ENCODE data around the gene TOP1. TPM values are rescaled to one million over a fixed set of nuclear protein-coding genes. Genes with fewer than 3 reads are reported as not detected.

TOP1 gene
- total and polyA plus RNA-seq, 9 of the 15 experiments (the other 6 are each of a cell fraction or from before 2014, with no cell fraction given), result 26.4 to 127 (median 39.6) TPM

DNA sequence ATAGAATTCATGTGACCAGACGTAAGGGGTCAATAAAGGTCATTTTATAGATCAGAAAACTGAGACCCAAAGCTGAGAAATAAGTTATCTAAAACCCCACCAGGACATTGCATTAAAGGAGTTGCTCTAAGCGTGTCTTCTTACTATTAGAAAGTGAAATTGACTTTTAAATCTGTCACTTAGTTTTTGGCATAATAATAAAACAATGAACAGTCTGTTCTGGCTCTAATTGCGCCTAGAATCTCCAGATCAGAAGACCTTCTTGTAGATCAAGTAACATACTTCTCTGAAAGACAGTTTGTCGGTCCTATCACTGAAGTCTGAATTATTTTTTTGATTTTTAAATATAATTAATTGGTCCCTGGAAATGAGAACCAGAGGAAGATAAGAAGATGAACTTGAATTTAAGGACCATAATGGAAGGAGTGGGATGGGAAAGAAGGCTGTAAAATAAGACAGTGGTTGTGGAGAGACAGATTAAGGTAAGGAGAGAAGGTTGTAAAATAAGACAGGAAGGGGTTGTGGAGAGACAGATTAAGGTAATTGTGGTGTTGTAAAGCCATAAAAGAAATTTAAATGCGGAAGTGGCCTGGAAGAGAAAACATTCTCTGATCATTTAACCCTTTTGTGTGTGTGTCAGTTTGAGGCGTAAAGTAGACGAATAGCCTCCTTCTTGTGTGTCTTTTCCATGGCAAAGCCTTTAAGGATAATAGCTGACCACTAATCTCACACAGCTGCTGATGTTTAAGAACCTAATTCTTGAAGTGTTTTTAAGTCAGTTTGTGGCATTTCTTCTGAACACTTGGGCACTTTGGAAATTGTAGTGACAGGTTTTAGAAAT is 20.1 kb downstream of the TOP1 start (continued):
- TF ChIP-seq, protein P1, sequence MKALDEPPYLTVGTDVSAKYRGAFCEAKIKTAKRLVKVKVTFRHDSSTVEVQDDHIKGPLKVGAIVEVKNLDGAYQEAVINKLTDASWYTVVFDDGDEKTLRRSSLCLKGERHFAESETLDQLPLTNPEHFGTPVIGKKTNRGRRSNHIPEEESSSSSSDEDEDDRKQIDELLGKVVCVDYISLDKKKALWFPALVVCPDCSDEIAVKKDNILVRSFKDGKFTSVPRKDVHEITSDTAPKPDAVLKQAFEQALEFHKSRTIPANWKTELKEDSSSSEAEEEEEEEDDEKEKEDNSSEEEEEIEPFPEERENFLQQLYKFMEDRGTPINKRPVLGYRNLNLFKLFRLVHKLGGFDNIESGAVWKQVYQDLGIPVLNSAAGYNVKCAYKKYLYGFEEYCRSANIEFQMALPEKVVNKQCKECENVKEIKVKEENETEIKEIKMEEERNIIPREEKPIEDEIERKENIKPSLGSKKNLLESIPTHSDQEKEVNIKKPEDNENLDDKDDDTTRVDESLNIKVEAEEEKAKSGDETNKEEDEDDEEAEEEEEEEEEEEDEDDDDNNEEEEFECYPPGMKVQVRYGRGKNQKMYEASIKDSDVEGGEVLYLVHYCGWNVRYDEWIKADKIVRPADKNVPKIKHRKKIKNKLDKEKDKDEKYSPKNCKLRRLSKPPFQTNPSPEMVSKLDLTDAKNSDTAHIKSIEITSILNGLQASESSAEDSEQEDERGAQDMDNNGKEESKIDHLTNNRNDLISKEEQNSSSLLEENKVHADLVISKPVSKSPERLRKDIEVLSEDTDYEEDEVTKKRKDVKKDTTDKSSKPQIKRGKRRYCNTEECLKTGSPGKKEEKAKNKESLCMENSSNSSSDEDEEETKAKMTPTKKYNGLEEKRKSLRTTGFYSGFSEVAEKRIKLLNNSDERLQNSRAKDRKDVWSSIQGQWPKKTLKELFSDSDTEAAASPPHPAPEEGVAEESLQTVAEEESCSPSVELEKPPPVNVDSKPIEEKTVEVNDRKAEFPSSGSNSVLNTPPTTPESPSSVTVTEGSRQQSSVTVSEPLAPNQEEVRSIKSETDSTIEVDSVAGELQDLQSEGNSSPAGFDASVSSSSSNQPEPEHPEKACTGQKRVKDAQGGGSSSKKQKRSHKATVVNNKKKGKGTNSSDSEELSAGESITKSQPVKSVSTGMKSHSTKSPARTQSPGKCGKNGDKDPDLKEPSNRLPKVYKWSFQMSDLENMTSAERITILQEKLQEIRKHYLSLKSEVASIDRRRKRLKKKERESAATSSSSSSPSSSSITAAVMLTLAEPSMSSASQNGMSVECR (CRISPR knock-in tag; IDR thresholded peaks at IDR 0.05), result no peak
- peak; percentile 36 for TF ChIP-seq MEIS2 (IDR thresholded peaks at IDR 0.05; ENCODE audit: partially characterized antibody)
- no peak; the same call in 1 of the 2 replicates for TF ChIP-seq FOXM1 (IDR thresholded peaks at IDR 0.05; ENCODE audit: low read depth)
- TF ChIP-seq FOXM1 (CRISPR knock-in tag; IDR thresholded peaks at IDR 0.05; ENCODE audit: low read depth), result no peak
- TF ChIP-seq, protein P2, sequence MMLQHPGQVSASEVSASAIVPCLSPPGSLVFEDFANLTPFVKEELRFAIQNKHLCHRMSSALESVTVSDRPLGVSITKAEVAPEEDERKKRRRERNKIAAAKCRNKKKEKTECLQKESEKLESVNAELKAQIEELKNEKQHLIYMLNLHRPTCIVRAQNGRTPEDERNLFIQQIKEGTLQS (IDR thresholded peaks at IDR 0.05), result no peak
- TF ChIP-seq, protein P2 (CRISPR knock-in tag; conservative IDR thresholded peaks at IDR 0.05), result no peak
- TF ChIP-seq BCL6 (CRISPR knock-in tag; IDR thresholded peaks at IDR 0.05), result no peak
- no peak for TF ChIP-seq ZNF274 (IDR thresholded peaks at IDR 0.05; ENCODE audit: borderline replicate concordance, low read depth, low read length)
- TF ChIP-seq SIN3A (IDR thresholded peaks at IDR 0.05; ENCODE audit: borderline replicate concordance in 2 of 2, control insufficient read depth in 1 of 2, low read depth in 2 of 2, low read length in 2 of 2), result no peak
- TF ChIP-seq, protein P3, sequence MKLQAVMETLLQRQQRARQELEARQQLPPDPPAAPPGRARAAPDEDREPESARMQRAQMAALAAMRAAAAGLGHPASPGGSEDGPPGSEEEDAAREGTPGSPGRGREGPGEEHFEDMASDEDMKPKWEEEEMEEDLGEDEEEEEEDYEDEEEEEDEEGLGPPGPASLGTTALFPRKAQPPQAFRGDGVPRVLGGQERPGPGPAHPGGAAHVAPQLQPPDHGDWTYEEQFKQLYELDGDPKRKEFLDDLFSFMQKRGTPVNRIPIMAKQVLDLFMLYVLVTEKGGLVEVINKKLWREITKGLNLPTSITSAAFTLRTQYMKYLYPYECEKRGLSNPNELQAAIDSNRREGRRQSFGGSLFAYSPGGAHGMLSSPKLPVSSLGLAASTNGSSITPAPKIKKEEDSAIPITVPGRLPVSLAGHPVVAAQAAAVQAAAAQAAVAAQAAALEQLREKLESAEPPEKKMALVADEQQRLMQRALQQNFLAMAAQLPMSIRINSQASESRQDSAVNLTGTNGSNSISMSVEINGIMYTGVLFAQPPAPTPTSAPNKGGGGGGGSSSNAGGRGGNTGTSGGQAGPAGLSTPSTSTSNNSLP (IDR thresholded peaks at IDR 0.05; ENCODE audit: borderline replicate concordance, low read depth, low read length), result peak; percentile 8; the same call in 1 of the 2 replicates
- no peak for TF ChIP-seq RBM17 (IDR thresholded peaks at IDR 0.05; ENCODE audit: borderline replicate concordance, low read depth, low read length)
- TF ChIP-seq ZNF197 (CRISPR knock-in tag; IDR thresholded peaks at IDR 0.05; ENCODE audit: low read depth), result no peak
- no peak for TF ChIP-seq ZNF143 (CRISPR knock-in tag; IDR thresholded peaks at IDR 0.05)
- no peak for TF ChIP-seq SP1 (CRISPR knock-in tag; IDR thresholded peaks at IDR 0.05)
- peak; percentile 46; the same call in 1 of the 2 replicates for TF ChIP-seq ZEB2 (IDR thresholded peaks at IDR 0.05)
- TF ChIP-seq, protein P4, sequence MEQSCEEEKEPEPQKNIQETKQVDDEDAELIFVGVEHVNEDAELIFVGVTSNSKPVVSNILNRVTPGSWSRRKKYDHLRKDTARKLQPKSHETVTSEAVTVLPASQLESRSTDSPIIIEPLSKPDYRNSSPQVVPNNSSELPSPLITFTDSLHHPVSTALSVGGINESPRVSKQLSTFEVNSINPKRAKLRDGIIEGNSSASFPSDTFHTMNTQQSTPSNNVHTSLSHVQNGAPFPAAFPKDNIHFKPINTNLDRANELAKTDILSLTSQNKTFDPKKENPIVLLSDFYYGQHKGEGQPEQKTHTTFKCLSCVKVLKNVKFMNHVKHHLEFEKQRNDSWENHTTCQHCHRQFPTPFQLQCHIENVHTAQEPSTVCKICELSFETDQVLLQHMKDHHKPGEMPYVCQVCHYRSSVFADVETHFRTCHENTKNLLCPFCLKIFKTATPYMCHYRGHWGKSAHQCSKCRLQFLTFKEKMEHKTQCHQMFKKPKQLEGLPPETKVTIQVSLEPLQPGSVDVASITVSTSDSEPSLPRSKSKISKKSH (CRISPR knock-in tag; IDR thresholded peaks at IDR 0.05), result no peak
- no peak for TF ChIP-seq ZNF77 (CRISPR knock-in tag; IDR thresholded peaks at IDR 0.05)
- TF ChIP-seq TAL1 (IDR thresholded peaks at IDR 0.05), result peak; percentile 62
- TF ChIP-seq ZBTB1 (CRISPR knock-in tag; IDR thresholded peaks at IDR 0.05; ENCODE audit: borderline replicate concordance, low read depth), result no peak
